IMR-90 (cell line): ENCODE data around the gene FGF3.

Experiments used
- MXI1 ChIP-seq: IDR thresholded peaks from 2 replicates; pipeline ENCODE4 v1.6.1; 2012; ENCODE audit warnings: low read depth, mild to moderate bottlenecking, low read length, moderate library complexity, borderline replicate concordance
- POLR2A ChIP-seq: IDR thresholded peaks from 2 replicates; pipeline ENCODE4 v1.6.1; 2012; ENCODE audit warnings: mild to moderate bottlenecking, low read depth, low read length
- RAD21 ChIP-seq: IDR thresholded peaks from 2 replicates; pipeline ENCODE4 v1.6.1; 2012; ENCODE audit warnings: low read length, improper control_type of control experiment
- TF ChIP-seq, protein P1 (sequence below): conservative IDR thresholded peaks from 2 replicates; pipeline ENCODE4 v1.5.1; 2012; ENCODE audit warnings: mild to moderate bottlenecking, low read depth, low read length, improper control_type of control experiment

DNA sequence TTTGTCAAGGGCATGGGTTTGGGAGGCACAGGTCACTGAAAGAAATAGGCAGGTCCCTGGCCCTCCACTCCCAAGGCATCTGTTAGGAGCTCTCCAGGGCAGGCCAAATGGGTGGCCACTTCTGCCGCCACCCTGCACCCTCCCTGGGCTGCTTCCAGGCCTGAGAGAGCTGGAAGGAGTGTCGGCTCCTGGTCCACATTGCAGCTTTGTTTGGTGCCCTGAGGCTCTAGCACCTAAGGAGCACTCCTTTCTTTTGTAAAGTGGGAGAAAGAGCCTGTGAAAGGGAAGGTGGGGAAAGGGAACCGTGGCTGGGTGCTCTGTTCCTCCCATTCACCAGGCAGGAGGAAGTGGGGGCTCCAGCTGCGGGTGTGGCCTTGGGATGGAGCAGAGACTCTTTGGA, 31.8 kb downstream of the FGF3 start:
- TF ChIP-seq POLR2A (no peak), RAD21 (no peak), MXI1 (no peak)
- TF ChIP-seq, protein P1, sequence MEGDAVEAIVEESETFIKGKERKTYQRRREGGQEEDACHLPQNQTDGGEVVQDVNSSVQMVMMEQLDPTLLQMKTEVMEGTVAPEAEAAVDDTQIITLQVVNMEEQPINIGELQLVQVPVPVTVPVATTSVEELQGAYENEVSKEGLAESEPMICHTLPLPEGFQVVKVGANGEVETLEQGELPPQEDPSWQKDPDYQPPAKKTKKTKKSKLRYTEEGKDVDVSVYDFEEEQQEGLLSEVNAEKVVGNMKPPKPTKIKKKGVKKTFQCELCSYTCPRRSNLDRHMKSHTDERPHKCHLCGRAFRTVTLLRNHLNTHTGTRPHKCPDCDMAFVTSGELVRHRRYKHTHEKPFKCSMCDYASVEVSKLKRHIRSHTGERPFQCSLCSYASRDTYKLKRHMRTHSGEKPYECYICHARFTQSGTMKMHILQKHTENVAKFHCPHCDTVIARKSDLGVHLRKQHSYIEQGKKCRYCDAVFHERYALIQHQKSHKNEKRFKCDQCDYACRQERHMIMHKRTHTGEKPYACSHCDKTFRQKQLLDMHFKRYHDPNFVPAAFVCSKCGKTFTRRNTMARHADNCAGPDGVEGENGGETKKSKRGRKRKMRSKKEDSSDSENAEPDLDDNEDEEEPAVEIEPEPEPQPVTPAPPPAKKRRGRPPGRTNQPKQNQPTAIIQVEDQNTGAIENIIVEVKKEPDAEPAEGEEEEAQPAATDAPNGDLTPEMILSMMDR, result no peak
